ENCODE measurements around the gene GNG12.

GNG12 gene

DNA sequence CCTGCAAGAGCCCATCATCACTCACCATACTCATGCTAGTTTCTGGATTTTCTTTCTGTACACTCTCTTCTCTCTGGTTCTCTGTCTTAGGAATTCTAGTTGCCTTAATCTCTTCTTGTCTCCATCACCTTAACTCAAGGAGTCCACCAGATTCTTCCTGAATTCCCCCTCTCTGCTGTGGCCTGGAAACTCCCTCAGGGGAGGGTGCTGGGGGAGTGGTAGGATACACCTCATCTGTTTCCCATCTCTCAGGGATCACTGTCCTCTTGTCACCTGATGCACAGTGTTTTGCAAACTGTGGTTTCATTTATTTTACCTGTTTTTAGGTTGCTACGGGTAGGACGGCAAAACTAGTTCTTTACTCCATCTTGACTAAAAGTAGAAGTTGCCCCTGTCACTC is 6.6 kb upstream of the GNG12 start:
- H3K9me3 Mint-ChIP-seq: no peaks in the 10 kb centered on the region
- H3K4me3 Mint-ChIP-seq: no peak overlapping the region
- H3K27me3 Mint-ChIP-seq (ENCODE audit: low read depth): no peaks in the 10 kb centered on the region
- TF ChIP-seq, protein P1, sequence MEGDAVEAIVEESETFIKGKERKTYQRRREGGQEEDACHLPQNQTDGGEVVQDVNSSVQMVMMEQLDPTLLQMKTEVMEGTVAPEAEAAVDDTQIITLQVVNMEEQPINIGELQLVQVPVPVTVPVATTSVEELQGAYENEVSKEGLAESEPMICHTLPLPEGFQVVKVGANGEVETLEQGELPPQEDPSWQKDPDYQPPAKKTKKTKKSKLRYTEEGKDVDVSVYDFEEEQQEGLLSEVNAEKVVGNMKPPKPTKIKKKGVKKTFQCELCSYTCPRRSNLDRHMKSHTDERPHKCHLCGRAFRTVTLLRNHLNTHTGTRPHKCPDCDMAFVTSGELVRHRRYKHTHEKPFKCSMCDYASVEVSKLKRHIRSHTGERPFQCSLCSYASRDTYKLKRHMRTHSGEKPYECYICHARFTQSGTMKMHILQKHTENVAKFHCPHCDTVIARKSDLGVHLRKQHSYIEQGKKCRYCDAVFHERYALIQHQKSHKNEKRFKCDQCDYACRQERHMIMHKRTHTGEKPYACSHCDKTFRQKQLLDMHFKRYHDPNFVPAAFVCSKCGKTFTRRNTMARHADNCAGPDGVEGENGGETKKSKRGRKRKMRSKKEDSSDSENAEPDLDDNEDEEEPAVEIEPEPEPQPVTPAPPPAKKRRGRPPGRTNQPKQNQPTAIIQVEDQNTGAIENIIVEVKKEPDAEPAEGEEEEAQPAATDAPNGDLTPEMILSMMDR (IDR thresholded peaks at IDR 0.05; ENCODE audit: unreplicated experiment in 3 of 3): no peak
- H3K36me3 Mint-ChIP-seq (ENCODE audit: low read depth): no peaks in the 10 kb centered on the region
- peak overlapping the region; percentile 40 to 62 (median 54) for H3K27ac Mint-ChIP-seq
- H3K4me1 Mint-ChIP-seq: peaks cover 20% of the 10 kb centered on the region

DNA sequence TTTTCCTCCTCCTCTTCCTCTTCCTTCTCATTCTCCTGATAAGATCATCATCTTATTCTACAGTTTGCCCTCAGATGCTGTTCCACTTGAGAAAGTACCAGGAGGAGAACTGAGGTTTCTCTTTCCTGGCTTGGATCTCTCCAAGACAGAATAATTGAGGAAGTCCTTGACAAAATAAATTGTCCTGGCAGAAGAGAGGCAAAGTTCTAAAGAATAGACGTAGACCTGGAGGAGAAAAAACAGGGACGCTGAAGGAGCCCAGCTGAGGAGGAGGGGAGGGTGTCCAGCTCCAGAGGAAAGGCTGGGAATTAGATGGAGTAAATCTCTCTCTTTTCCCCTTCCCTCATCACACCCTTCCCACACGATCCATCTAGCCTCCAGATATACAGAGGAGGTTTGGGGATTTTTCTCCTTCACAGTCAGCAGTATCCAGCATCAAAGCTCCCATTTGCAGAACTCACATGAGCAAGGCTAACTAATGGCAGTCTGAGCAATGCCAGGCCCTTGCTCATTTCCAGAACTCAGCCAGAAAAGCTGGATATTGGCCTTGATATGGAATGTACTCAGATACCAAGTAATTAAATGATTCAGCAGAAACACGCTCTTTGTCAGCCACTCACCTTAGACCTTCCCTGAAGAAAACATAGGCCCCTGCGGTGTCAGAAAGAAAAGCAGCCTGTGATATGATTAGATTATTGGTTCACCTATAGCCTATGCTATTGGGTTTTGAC is 5.1 kb upstream of the GNG12 start:
- Mint-ChIP-seq H3K4me1 (peaks cover 20% of the 10 kb centered on the region), H3K27ac (peak overlapping the region in 1 of 3 experiments; percentile 6), H3K36me3 (ENCODE audit: low read depth) (no peaks in the 10 kb centered on the region), H3K27me3 (ENCODE audit: low read depth) (no peaks in the 10 kb centered on the region), H3K9me3 (no peaks in the 10 kb centered on the region), H3K4me3 (no peak overlapping the region)
- TF ChIP-seq, protein P1 (IDR thresholded peaks at IDR 0.05; ENCODE audit: unreplicated experiment in 3 of 3): no peak

DNA sequence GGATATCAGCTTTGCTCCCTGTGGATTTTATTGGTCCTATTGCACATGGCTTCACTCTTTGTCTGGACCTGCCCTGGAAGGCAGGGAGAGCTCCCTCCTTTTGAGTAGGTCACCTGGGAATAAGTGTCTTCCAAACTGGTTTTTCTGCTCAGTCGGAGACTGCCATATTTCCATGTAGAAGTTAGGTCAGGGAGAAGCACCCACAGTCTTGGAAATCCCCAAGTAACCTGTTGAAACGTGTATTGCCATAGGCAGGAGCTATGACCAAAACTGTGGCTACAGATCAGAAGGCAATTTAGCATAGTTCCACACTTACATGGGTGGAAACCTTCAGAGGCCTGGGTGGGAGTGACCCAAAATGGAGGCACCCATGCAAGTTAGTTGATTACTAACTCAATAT is 3.5 kb upstream of the GNG12 start:
- peaks cover 5% of the 10 kb centered on the region for H3K27me3 Mint-ChIP-seq (ENCODE audit: low read depth)
- peaks cover 26% of the 10 kb centered on the region for H3K4me1 Mint-ChIP-seq
- H3K36me3 Mint-ChIP-seq (ENCODE audit: low read depth): no peaks in the 10 kb centered on the region
- H3K4me3 Mint-ChIP-seq: no peak overlapping the region
- H3K27ac Mint-ChIP-seq: no peak overlapping the region
- no peaks in the 10 kb centered on the region for H3K9me3 Mint-ChIP-seq
- TF ChIP-seq, protein P1 (IDR thresholded peaks at IDR 0.05; ENCODE audit: unreplicated experiment in 3 of 3): no peak

DNA sequence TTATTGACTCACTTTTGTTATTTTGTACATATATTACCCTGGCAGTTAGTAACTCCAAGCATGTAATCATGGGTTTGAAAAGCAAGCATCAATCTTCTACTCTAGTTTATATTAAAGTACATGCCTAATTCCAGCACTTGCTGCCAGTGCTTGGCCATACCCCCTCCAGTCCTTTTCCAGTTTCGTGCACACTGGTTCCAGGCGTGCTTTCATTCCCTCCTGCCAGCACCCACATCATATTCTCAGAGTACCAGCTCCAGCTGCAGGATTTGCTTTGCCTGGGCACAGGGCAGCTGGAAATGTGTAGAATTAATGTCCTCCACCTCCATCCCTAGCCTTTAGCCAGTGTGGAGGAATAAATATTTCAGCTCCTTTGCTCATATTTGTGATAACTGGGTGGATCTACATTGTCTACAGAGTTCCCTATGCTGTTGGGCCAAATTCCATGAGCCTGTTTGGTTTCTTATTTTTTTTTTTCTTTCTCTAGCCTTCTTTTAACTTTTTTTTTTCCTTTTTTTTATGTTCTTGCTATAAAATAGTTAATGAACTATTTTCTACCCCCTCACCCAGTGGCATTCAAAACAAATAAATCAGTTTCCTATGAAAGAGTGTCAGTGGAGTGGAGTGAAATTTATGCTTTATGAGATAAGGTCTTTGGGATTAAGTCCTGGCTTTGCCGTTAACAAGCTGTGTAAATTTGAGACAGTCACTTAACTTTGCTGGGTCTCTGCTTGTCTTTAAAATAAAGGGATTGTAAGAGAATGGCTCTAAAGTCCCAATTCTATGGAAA is 2.6 kb upstream of the GNG12 start:
- H3K4me3 Mint-ChIP-seq: peak overlapping the region; percentile 35 to 78 (median 41)
- H3K36me3 Mint-ChIP-seq (ENCODE audit: low read depth): no peaks in the 10 kb centered on the region
- no peaks in the 10 kb centered on the region for H3K9me3 Mint-ChIP-seq
- TF ChIP-seq, protein P1 (IDR thresholded peaks at IDR 0.05; ENCODE audit: unreplicated experiment in 3 of 3): no peak
- peak overlapping the region; percentile 47 to 71 (median 65) for H3K27ac Mint-ChIP-seq
- H3K27me3 Mint-ChIP-seq (ENCODE audit: low read depth): peaks cover 6% of the 10 kb centered on the region
- H3K4me1 Mint-ChIP-seq: peaks cover 30% of the 10 kb centered on the region

DNA sequence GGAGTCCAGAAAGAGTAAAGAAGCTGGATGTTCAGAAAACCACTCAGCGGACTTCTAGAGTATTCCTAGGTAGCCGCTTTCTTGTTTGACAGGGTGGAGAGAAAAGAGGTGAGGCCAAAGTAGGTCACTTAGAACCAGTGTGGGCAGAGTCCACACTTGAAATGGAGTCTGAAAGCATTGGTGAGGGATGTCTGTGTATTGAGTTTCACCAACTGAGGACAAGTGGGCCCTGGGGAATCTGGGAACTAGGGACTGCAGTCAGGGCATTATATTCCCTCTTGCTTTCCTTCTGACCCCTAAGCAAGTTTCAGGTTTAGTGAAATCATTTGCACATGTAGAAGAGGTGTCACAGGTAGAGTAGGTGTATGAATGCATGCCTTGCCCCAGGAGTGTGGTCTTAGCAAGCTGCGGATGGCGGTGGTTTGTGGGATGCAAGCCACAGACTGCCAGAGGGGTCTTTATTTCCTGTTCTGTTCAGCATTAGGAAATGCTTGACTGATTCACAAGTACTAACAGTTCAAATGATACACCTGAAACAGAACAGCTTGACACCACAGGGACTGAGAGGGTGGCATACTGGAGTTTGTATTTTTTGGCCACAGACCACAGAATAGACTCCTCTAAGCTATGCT is 1.1 kb upstream of the GNG12 start:
- Mint-ChIP-seq H3K4me3 (peak overlapping the region; percentile 88 to 100 (median 94)), H3K36me3 (ENCODE audit: low read depth) (no peaks in the 10 kb centered on the region), H3K27ac (peak overlapping the region; percentile 59 to 92 (median 80)), H3K27me3 (ENCODE audit: low read depth) (peaks cover 10% of the 10 kb centered on the region), H3K9me3 (no peaks in the 10 kb centered on the region), H3K4me1 (peaks cover 22% of the 10 kb centered on the region)
- TF ChIP-seq, protein P1 (IDR thresholded peaks at IDR 0.05; ENCODE audit: unreplicated experiment in 3 of 3): no peak

Data from nephron (organoid).